Measurements from ENCODE around the gene NF1.
"Not testable (repeated sequence)": the region's sequence is repeated elsewhere in the genome, so short reads cannot be mapped to it uniquely, and the experiment has no call there.

The NF1 gene

GRCh38 chr17:31136319-31136718 lies 41.5 kb downstream of the NF1 start:
- DNase-seq, result no peak

- no peak for DNase-seq
Measured at GRCh38 chr17:31140111-31140510, 45.3 kb downstream of the NF1 start.

GRCh38 chr17:31144428-31144827 lies 49.7 kb downstream of the NF1 start:
- no peak for DNase-seq

- DNase-seq, result no peak
Measured at GRCh38 chr17:31144836-31145235, 50.1 kb downstream of the NF1 start.

GRCh38 chr17:31147507-31148202 lies 52.9 kb downstream of the NF1 start:
- no peak for DNase-seq

- no peak for DNase-seq
Measured at GRCh38 chr17:31148205-31148604, 53.4 kb downstream of the NF1 start.

GRCh38 chr17:31152271-31152670 lies 57.5 kb downstream of the NF1 start:
- DNase-seq, result no peak

GRCh38 chr17:31155208-31155810 lies 60.5 kb downstream of the NF1 start:
- DNase-seq, result no peak

- no peak for DNase-seq
Measured at GRCh38 chr17:31156326-31156725, 61.5 kb downstream of the NF1 start.

GRCh38 chr17:31156864-31157263 lies 62.1 kb downstream of the NF1 start:
- DNase-seq, result not testable (repeated sequence)

- DNase-seq, result no peak
Measured at GRCh38 chr17:31158746-31159377, 64.1 kb downstream of the NF1 start.

- DNase-seq, result no peak
Measured at GRCh38 chr17:31163091-31163781, 68.5 kb downstream of the NF1 start.

- DNase-seq, result no peak
Measured at GRCh38 chr17:31167111-31167510, 72.3 kb downstream of the NF1 start.

GRCh38 chr17:31171701-31172100 lies 76.9 kb downstream of the NF1 start:
- no peak for DNase-seq

- no peak for DNase-seq
Measured at GRCh38 chr17:31172388-31172787, 77.6 kb downstream of the NF1 start.

- DNase-seq, result no peak
Measured at GRCh38 chr17:31174215-31174614, 79.4 kb downstream of the NF1 start.

GRCh38 chr17:31175237-31175636 lies 80.5 kb downstream of the NF1 start:
- DNase-seq, result no peak

GRCh38 chr17:31176143-31176542 lies 81.4 kb downstream of the NF1 start:
- not testable (repeated sequence) for DNase-seq

- not testable (repeated sequence) for DNase-seq
Measured at GRCh38 chr17:31178951-31179350, 84.2 kb downstream of the NF1 start.

GRCh38 chr17:31195305-31195704 lies 100.5 kb downstream of the NF1 start:
- no peak for DNase-seq

- DNase-seq, result no peak
Measured at GRCh38 chr17:31198026-31198425, 103.2 kb downstream of the NF1 start.

- not testable (repeated sequence) for DNase-seq
Measured at GRCh38 chr17:31198666-31199065, 103.9 kb downstream of the NF1 start.

- no peak for DNase-seq
Measured at GRCh38 chr17:31200287-31200686, 105.5 kb downstream of the NF1 start.

- DNase-seq, result no peak
Measured at GRCh38 chr17:31202968-31203367, 108.2 kb downstream of the NF1 start.
